HG03354 (cell line): ENCODE measurements around the gene CCDC88B.

ENCODE experiments used
- ATAC-seq: cut with Tn5 transposase; IDR thresholded peaks from one replicate; pipeline ENCODE4 v1.9.1; 2021; ENCODE audit warnings: mild to moderate bottlenecking; ENCODE audit not compliant: unreplicated experiment, poor library complexity, severe bottlenecking

The CCDC88B gene

GRCh38 chr11:64339286-64339685 is 718 bp upstream of the CCDC88B start:
- no peak for ATAC-seq

DNA sequence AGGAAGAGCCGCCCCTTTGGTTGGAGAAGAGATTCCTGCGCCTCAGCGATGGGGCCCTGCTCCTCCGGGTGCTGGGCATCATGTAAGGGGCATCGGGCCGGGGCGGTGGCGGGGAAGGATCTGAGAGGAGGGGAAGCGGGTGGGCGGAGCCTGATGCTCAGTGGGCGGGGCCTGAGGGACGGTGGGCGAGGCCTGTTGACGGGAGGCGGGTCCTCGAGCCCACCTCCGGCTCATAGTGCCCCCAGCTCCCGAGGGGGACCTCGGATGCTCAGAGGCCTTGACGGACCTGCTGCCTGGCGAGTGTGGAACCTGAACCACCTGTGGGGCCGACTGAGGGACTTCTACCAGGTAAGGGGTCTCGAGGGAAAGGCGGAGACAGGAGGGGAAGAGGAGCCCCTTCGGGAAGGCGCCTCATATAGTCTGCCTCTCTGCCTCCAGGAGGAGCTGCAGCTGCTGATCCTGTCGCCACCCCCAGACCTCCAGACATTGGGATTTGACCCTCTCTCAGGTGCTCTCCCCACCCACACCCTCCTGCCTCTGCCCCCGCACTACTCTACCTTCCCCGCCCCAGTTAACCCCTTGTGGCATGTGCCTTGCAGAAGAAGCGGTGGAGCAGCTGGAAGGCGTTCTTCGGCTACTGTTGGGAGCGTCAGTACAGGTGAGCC is 799 bp downstream of the CCDC88B start:
- ATAC-seq, result peak; percentile 50

- no peak for ATAC-seq
Measured at GRCh38 chr11:64341429-64341828, 1.4 kb downstream of the CCDC88B start.

- peak; percentile 44 for ATAC-seq
Measured at GRCh38 chr11:64341851-64342791, 2.1 kb downstream of the CCDC88B start.

DNA sequence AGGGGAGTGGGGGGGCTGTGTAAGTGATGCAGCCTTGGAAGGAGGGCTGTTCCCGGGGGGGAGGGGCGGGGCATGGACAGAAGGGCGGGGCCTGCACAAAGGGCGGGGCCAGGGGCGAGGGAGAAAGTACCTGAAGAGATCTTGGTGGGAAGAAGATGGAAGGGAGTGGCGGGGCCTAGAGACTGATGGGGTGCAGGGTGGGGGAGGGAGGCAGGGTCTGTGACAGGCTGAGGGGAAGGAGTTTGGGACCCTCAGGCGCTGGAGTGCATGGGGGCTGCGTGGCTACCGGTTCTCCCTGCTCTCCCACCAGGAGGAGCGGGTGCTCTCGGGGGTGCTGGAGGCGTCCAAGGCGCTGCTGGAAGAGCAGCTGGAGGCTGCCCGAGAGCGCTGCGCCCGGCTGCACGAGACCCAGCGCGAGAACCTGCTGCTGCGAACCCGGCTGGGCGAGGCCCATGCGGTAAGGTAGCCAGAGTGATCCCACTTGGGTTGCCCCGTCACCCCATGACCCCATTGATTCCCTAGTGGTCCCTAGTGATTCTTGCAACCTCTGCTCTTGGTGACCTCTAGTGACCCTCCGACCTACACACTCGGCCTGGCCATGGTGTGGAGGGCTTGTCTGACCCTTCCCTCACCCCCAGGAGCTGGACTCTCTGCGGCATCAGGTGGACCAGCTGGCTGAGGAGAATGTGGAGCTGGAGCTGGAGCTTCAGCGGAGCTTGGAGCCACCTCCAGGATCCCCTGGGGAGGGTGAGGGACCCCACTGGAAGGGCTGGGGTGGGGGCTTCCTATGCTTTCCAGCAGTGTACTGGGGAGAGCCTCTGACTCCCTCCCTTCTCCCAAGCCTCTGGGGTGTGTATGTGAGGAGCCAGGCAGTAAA is 3.1 kb downstream of the CCDC88B start:
- ATAC-seq, result no peak

DNA sequence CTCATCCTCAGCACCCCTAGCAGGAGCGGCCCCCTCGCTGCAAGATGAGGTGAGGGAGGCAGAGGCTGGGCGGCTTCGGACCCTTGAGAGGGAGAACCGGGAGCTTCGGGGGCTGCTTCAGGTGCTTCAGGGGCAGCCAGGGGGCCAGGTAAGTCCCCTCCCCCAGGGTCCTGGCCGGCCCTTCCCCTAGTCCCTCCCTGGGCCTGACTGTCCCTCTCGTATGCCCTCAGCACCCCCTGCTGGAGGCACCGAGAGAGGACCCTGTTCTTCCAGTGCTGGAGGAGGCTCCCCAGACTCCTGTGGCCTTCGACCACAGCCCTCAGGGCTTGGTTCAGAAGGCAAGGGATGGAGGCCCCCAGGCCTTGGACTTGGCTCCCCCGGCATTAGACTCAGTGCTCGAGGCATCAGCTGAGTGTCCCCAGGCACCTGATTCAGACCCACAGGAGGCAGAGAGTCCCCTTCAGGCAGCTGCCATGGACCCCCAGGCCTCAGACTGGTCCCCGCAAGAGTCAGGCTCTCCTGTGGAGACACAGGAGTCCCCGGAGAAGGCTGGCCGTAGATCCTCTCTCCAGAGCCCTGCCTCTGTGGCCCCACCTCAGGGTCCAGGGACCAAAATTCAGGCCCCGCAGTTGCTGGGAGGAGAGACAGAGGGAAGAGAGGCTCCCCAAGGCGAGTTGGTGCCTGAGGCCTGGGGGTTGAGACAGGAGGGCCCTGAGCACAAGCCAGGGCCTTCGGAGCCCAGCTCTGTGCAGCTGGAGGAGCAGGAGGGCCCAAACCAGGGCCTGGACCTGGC is 4.0 kb downstream of the CCDC88B start:
- no peak for ATAC-seq

DNA sequence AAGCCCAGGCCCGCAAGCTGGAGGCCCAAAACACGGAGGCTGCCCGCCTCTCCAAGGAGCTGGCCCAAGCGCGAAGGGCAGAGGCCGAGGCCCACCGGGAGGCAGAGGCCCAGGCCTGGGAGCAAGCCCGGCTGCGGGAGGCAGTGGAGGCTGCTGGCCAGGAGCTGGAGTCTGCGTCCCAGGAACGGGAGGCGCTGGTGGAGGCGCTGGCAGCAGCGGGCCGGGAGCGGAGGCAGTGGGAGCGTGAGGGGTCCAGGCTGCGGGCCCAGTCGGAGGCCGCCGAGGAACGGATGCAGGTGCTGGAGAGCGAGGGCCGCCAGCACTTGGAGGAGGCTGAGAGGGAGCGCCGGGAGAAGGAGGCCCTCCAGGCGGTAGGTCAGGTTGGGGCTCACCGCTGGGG is 4.8 kb downstream of the CCDC88B start:
- ATAC-seq, result no peak

GRCh38 chr11:64347193-64347867 is 7.3 kb downstream of the CCDC88B start:
- ATAC-seq, result no peak

DNA sequence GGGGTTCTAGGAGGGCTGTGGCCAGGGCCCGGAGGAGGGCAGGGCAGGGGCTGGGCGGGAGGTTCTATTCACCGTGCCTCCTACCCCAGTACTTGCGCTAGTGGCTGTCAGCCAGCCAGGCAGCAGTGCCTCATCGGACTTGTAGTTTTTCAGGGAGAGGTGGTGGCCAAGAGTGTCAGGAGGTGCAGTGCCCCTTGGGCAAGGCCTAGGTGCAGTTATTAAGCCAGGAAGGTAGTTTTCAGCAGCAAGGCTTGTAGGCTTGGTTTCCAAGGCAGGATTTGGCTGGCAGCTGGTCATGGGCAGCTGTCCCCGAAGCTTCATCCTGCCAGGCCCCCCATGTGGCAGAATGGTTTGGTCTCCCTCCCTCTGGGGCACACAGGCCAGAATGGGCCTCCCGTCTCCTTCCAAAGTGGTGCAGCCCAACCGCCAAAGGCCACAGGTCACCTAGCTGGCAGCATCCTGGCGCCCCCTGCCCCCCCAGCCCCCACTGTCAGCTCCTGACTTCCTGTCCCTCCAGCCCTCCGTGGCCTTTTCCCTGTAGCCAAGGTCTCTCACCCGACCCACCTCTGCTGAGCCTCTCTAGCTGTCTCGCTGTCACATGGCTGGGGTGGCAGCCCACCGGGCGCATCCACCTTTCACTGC is 8.5 kb downstream of the CCDC88B start:
- ATAC-seq, result no peak

DNA sequence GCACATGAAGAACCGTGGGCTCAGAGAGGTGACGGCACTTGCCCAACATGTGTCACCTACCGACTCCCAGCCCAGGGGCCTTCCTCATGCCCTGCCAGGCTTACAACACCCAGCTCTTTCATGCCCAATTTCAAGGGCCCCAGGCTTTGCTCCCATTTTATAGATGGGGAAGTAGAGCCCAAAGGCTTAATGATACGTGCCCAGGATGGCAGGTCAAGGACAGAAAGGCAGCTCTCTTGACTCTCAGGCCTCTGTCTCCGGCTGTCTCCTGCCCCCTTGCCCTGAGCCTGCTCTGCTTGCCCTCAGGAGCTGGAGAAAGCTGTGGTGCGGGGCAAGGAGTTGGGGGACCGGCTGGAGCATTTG is 9.0 kb downstream of the CCDC88B start:
- ATAC-seq, result no peak

DNA sequence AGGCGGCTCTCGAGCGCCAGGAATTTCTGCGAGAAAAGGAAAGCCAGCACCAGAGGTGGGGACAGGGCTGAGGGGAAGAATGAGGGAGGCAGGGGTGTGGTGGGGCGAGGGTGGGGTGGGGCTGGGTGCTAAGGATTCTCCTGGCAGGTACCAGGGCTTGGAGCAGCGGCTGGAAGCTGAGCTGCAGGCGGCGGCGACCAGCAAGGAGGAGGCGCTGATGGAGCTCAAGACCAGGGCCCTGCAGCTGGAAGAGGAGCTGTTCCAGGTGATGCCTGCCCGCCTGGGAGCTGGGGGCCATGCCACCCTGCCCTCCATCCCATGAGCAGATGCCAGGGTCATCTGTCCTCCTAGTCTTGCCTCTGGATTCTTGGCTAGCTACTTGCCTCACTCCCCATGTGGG is 9.4 kb downstream of the CCDC88B start:
- no peak for ATAC-seq

DNA sequence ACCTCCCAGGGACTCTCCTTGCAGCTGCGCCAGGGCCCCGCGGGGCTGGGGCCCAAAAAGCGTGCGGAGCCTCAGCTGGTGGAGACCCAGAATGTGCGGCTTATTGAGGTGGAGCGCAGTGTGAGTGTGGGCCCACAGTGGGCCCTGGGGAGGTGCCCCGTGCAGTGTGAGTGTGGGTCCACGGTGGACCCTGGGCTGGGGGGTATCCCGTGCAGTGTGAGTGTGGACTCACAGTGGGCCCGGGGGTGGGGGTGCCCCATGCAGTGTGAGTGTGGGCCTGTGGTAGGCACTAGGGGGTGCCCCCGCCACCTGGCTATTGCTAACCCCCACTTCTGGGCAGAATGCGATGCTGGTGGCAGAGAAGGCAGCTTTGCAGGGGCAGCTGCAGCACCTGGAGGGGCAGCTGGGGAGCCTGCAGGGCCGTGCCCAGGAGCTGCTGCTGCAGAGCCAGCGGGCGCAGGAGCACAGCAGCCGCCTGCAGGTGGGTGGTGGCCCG is 11.2 kb downstream of the CCDC88B start:
- no peak for ATAC-seq

- ATAC-seq, result no peak
Measured at GRCh38 chr11:64352099-64352994, 12.3 kb downstream of the CCDC88B start.

GRCh38 chr11:64352995-64353714 is 13.2 kb downstream of the CCDC88B start:
- ATAC-seq, result no peak

- no peak for ATAC-seq
Measured at GRCh38 chr11:64353715-64354506, 13.9 kb downstream of the CCDC88B start.
